ENCODE data around the gene IVNS1ABP. TPM values are rescaled to one million over a fixed set of nuclear protein-coding genes. Genes with fewer than 3 reads are reported as not detected.

Gene IVNS1ABP
- total and polyA plus RNA-seq, 2 donors: 69.7 to 70.0 TPM

- H3K27me3 ChIP-seq (ENCODE audit: control insufficient read depth in 2 of 2, insufficient read depth in 1 of 2, low read length in 1 of 2): no peaks in the 10 kb centered on the region
- H3K36me3 ChIP-seq (ENCODE audit: control insufficient read depth in 2 of 2, insufficient read depth in 2 of 2, low read length in 1 of 2): peaks cover 3 to 42% of the 10 kb centered on the region in 2 donors
- H3K4me1 ChIP-seq (ENCODE audit: control insufficient read depth in 2 of 2, insufficient read depth in 2 of 2, low read length in 2 of 2): no peaks in the 10 kb centered on the region
- no peak overlapping the region for H3K27ac ChIP-seq (ENCODE audit: low read depth in 1 of 2, low read length in 1 of 2)
- H3K9me3 ChIP-seq (ENCODE audit: control insufficient read depth in 2 of 2, insufficient read depth in 1 of 2, low read length in 1 of 2): no peaks in the 10 kb centered on the region
- no peak for DNase-seq (ENCODE audit: low read depth in 6 of 9, low spot score in 9 of 9)
- WGBS: 80% methylated on average over 1 of the region's 1 CpG
- H3K4me3 ChIP-seq (ENCODE audit: low read length in 2 of 2): no peak overlapping the region
These were observed 25.4 kb downstream of the IVNS1ABP start for GRCh38 chr1:185291652-185292051.

DNA sequence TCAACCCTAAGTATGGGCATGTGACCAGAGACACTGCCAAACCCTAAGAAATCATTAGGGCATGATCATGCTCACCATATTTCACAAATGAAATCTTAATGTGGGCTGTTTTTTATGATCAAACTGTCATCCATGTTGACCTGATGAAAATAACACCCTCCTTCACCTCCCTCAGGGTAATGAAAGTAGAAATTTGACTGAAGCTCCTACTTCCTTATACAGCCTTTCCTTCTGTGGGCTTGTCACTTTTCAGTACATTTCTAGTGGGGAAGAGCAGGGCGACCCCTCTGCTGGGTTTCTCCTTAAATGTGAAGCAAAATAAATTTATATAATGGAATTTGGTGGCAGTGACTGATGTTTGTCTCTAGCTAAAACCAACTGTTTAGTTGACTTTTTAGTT, 25.9 kb downstream of the IVNS1ABP start:
- no peak for DNase-seq (ENCODE audit: low read depth in 6 of 9, low spot score in 9 of 9)
- peaks cover 3 to 37% of the 10 kb centered on the region in 2 donors for H3K36me3 ChIP-seq (ENCODE audit: control insufficient read depth in 2 of 2, insufficient read depth in 2 of 2, low read length in 1 of 2)
- H3K4me1 ChIP-seq (ENCODE audit: control insufficient read depth in 2 of 2, insufficient read depth in 2 of 2, low read length in 2 of 2): no peaks in the 10 kb centered on the region
- H3K27me3 ChIP-seq (ENCODE audit: control insufficient read depth in 2 of 2, insufficient read depth in 1 of 2, low read length in 1 of 2): no peaks in the 10 kb centered on the region
- H3K9me3 ChIP-seq (ENCODE audit: control insufficient read depth in 2 of 2, insufficient read depth in 1 of 2, low read length in 1 of 2): no peaks in the 10 kb centered on the region
- no peak overlapping the region for H3K4me3 ChIP-seq (ENCODE audit: low read length in 2 of 2)
- no peak overlapping the region for H3K27ac ChIP-seq (ENCODE audit: low read depth in 1 of 2, low read length in 1 of 2)
- 94% methylated on average over 1 of the region's 1 CpG for WGBS

DNA sequence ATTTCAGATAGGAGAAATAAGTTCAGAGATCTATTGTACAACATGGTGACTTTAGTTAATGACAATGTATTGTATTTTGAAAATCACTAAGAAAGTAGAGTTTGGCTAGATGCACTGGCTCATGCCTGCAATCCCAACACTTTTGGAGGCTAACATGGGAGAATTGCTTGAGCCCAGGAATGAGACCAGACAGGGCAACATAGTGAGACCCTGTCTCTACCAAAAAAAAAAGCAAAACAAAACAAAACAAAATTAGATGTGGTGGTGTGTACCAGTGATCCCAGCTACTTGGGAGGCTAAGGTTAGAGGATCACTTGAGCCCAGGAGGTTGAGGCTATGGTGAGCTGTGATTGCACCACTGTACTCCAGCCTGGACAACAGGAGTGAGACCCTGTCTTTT, 27.2 kb downstream of the IVNS1ABP start:
- no peak overlapping the region for H3K27ac ChIP-seq (ENCODE audit: low read depth in 1 of 2, low read length in 1 of 2)
- no peak for DNase-seq (ENCODE audit: low read depth in 6 of 9, low spot score in 9 of 9)
- no peak overlapping the region for H3K4me3 ChIP-seq (ENCODE audit: low read length in 2 of 2)
- H3K27me3 ChIP-seq (ENCODE audit: control insufficient read depth in 2 of 2, insufficient read depth in 1 of 2, low read length in 1 of 2): no peaks in the 10 kb centered on the region
- peaks cover 0 to 3% of the 10 kb centered on the region in 2 donors for H3K4me1 ChIP-seq (ENCODE audit: control insufficient read depth in 2 of 2, insufficient read depth in 2 of 2, low read length in 2 of 2)
- peaks cover 3 to 25% of the 10 kb centered on the region in 2 donors for H3K36me3 ChIP-seq (ENCODE audit: control insufficient read depth in 2 of 2, insufficient read depth in 2 of 2, low read length in 1 of 2)
- H3K9me3 ChIP-seq (ENCODE audit: control insufficient read depth in 2 of 2, insufficient read depth in 1 of 2, low read length in 1 of 2): no peaks in the 10 kb centered on the region

GRCh38 chr1:185288435-185288834, 28.6 kb downstream of the IVNS1ABP start:
- DNase-seq (ENCODE audit: low read depth in 6 of 9, low spot score in 9 of 9): no peak
- Histone ChIP-seq H3K4me1 (ENCODE audit: control insufficient read depth in 2 of 2, insufficient read depth in 2 of 2, low read length in 2 of 2) (peaks cover 0 to 6% of the 10 kb centered on the region in 2 donors), H3K27ac (ENCODE audit: low read depth in 1 of 2, low read length in 1 of 2) (no peak overlapping the region), H3K36me3 (ENCODE audit: control insufficient read depth in 2 of 2, insufficient read depth in 2 of 2, low read length in 1 of 2) (peaks cover 3 to 14% of the 10 kb centered on the region in 2 donors), H3K4me3 (ENCODE audit: low read length in 2 of 2) (no peak overlapping the region), H3K9me3 (ENCODE audit: control insufficient read depth in 2 of 2, insufficient read depth in 1 of 2, low read length in 1 of 2) (no peaks in the 10 kb centered on the region), H3K27me3 (ENCODE audit: control insufficient read depth in 2 of 2, insufficient read depth in 1 of 2, low read length in 1 of 2) (no peaks in the 10 kb centered on the region)
- 98% methylated on average over 3 of the region's 3 CpGs for WGBS

DNA sequence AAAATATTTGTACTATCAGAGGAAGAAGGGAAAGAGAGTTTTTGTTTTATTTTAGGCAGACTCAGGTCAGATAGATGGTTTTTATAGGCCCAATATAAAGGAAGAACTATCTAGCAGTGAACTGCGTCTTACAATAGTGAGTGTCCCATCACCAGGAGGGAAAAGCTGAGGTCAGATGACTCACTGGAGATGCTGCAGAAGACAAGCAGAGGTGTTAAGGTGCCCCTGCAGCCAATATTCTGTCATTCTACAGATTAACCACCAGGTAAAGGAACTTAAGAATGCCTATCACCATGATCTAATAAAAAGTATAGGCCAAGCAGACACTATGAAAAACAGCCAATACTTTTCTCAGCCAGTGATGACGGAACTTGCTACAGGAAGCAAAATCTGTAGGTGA, 29.6 kb downstream of the IVNS1ABP start:
- no peak for DNase-seq (ENCODE audit: low read depth in 6 of 9, low spot score in 9 of 9)
- H3K36me3 ChIP-seq (ENCODE audit: control insufficient read depth in 2 of 2, insufficient read depth in 2 of 2, low read length in 1 of 2): peaks cover 0 to 5% of the 10 kb centered on the region in 2 donors
- H3K27ac ChIP-seq (ENCODE audit: low read depth in 1 of 2, low read length in 1 of 2): no peak overlapping the region
- H3K27me3 ChIP-seq (ENCODE audit: control insufficient read depth in 2 of 2, insufficient read depth in 1 of 2, low read length in 1 of 2): no peaks in the 10 kb centered on the region
- WGBS: 98% methylated on average over 2 of the region's 2 CpGs
- no peak overlapping the region for H3K4me3 ChIP-seq (ENCODE audit: low read length in 2 of 2)
- peaks cover 0 to 12% of the 10 kb centered on the region in 2 donors for H3K4me1 ChIP-seq (ENCODE audit: control insufficient read depth in 2 of 2, insufficient read depth in 2 of 2, low read length in 2 of 2)
- no peaks in the 10 kb centered on the region for H3K9me3 ChIP-seq (ENCODE audit: control insufficient read depth in 2 of 2, insufficient read depth in 1 of 2, low read length in 1 of 2)

GRCh38 chr1:185284533-185285276, 32.3 kb downstream of the IVNS1ABP start:
- peak in 3 of 9 donors; percentile 15 to 39 (median 17) for DNase-seq (ENCODE audit: low read depth in 6 of 9, low spot score in 9 of 9)
- Histone ChIP-seq H3K9me3 (ENCODE audit: control insufficient read depth in 2 of 2, insufficient read depth in 1 of 2, low read length in 1 of 2) (no peaks in the 10 kb centered on the region), H3K4me3 (ENCODE audit: low read length in 2 of 2) (no peak overlapping the region), H3K27ac (ENCODE audit: low read depth in 1 of 2, low read length in 1 of 2) (no peak overlapping the region), H3K36me3 (ENCODE audit: control insufficient read depth in 2 of 2, insufficient read depth in 2 of 2, low read length in 1 of 2) (peaks cover 0 to 1% of the 10 kb centered on the region in 2 donors), H3K27me3 (ENCODE audit: control insufficient read depth in 2 of 2, insufficient read depth in 1 of 2, low read length in 1 of 2) (no peaks in the 10 kb centered on the region), H3K4me1 (ENCODE audit: control insufficient read depth in 2 of 2, insufficient read depth in 2 of 2, low read length in 2 of 2) (peaks cover 15 to 34% of the 10 kb centered on the region in 2 donors)
- WGBS: 77% methylated on average over 2 of the region's 2 CpGs

GRCh38 chr1:185284116-185284515, 32.9 kb downstream of the IVNS1ABP start:
- Histone ChIP-seq H3K9me3 (ENCODE audit: control insufficient read depth in 2 of 2, insufficient read depth in 1 of 2, low read length in 1 of 2) (no peaks in the 10 kb centered on the region), H3K27ac (ENCODE audit: low read depth in 1 of 2, low read length in 1 of 2) (no peak overlapping the region), H3K4me1 (ENCODE audit: control insufficient read depth in 2 of 2, insufficient read depth in 2 of 2, low read length in 2 of 2) (peaks cover 15 to 34% of the 10 kb centered on the region in 2 donors), H3K36me3 (ENCODE audit: control insufficient read depth in 2 of 2, insufficient read depth in 2 of 2, low read length in 1 of 2) (no peaks in the 10 kb centered on the region), H3K4me3 (ENCODE audit: low read length in 2 of 2) (no peak overlapping the region), H3K27me3 (ENCODE audit: control insufficient read depth in 2 of 2, insufficient read depth in 1 of 2, low read length in 1 of 2) (no peaks in the 10 kb centered on the region)
- no peak for DNase-seq (ENCODE audit: low read depth in 6 of 9, low spot score in 9 of 9)
- 96% methylated on average over 2 of the region's 2 CpGs for WGBS

- Histone ChIP-seq H3K27ac (ENCODE audit: low read depth in 1 of 2, low read length in 1 of 2) (peak overlapping the region; percentile 88 to 92), H3K27me3 (ENCODE audit: control insufficient read depth in 2 of 2, insufficient read depth in 1 of 2, low read length in 1 of 2) (no peaks in the 10 kb centered on the region), H3K9me3 (ENCODE audit: control insufficient read depth in 2 of 2, insufficient read depth in 1 of 2, low read length in 1 of 2) (no peaks in the 10 kb centered on the region), H3K4me3 (ENCODE audit: low read length in 2 of 2) (peak overlapping the region in 1 of 2 donors; percentile 12), H3K4me1 (ENCODE audit: control insufficient read depth in 2 of 2, insufficient read depth in 2 of 2, low read length in 2 of 2) (peaks cover 15 to 34% of the 10 kb centered on the region in 2 donors), H3K36me3 (ENCODE audit: control insufficient read depth in 2 of 2, insufficient read depth in 2 of 2, low read length in 1 of 2) (no peaks in the 10 kb centered on the region)
- WGBS: 32% methylated on average over 3 of the region's 3 CpGs
- peak; percentile 37 to 89 (median 68) for DNase-seq (ENCODE audit: low read depth in 6 of 9, low spot score in 9 of 9)
These were observed 35.8 kb downstream of the IVNS1ABP start for GRCh38 chr1:185281245-185281644.

- WGBS: 95% methylated on average over 2 of the region's 2 CpGs
- Histone ChIP-seq H3K27ac (ENCODE audit: low read depth in 1 of 2, low read length in 1 of 2) (peak overlapping the region; percentile 61 to 88), H3K36me3 (ENCODE audit: control insufficient read depth in 2 of 2, insufficient read depth in 2 of 2, low read length in 1 of 2) (no peaks in the 10 kb centered on the region), H3K27me3 (ENCODE audit: control insufficient read depth in 2 of 2, insufficient read depth in 1 of 2, low read length in 1 of 2) (no peaks in the 10 kb centered on the region), H3K9me3 (ENCODE audit: control insufficient read depth in 2 of 2, insufficient read depth in 1 of 2, low read length in 1 of 2) (no peaks in the 10 kb centered on the region), H3K4me1 (ENCODE audit: control insufficient read depth in 2 of 2, insufficient read depth in 2 of 2, low read length in 2 of 2) (peaks cover 15 to 34% of the 10 kb centered on the region in 2 donors), H3K4me3 (ENCODE audit: low read length in 2 of 2) (no peak overlapping the region)
- DNase-seq (ENCODE audit: low read depth in 6 of 9, low spot score in 9 of 9): peak in 1 of 9 donors; percentile 20
These were observed 36.5 kb downstream of the IVNS1ABP start for GRCh38 chr1:185280589-185280988.

Measured in thymus (tissue), 11 donors.